ENCODE results near the gene VSIG10. TPM values are rescaled to one million over a fixed set of nuclear protein-coding genes. Genes with fewer than 3 reads are reported as not detected.

VSIG10 gene
- total RNA-seq, 1 donor from 2014 or later, result 51.7 TPM

DNA sequence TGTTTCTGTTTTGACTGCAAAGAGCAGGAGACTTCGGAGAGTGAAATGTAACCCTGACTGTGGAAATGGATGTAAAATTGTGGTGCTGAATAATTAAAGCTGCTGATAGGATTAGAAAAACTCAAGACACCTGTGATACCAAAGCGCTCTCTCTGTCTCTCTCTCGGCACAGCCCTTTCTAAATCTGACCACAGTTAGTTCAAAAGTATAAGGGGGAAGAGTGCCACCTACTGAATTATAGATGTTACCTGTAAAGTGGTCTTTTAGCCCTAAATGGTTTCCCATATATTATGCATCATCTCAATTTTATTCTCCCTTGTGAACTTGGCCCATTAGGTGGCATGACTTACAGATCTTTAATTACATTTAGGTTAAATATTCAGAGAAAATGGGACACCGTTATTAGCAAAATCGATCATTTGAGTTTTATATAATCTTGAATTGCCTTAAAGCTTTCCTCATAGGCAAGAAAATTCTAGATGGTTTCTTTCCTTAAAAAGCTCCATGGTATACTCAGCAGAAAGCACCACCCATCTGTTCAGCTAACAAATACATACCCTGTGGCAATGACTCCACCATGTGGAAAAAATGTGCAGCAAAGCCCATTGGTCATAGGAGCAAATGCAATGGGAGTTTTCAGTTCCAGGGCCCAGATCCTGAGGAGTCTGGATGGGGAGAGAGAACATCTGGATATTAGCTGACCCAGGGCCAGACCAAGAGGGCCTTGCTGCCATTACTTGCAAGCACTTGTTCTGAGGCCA lies 69.2 kb downstream of the VSIG10 start:
- H3K36me3 ChIP-seq, result peaks cover 100% of the 10 kb centered on the region
- ATAC-seq, result peak in 1 of 2 donors; percentile 59

DNA sequence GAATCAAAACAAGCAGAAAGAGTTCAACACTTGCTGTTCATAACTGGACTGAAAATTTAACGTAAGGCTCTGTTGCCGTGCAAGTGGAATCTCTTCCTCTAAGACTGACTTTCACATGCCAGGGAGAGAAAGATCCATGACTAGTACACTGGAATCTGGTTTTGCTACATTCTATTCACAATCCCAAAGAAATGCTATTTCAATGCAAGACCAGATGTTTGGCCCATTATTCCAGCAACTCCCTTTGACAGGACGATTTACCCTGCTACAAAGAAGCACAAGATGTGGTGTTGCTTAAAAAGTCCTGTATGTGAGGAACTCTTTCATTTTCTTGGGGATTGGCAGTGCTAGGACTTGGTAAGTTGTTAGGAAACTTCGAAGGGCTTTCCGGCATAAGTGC lies 69.9 kb downstream of the VSIG10 start:
- Histone ChIP-seq H3K27me3 (ENCODE audit: low read depth) (no peaks in the 10 kb centered on the region), H3K27ac (no peak overlapping the region), H3K4me3 (no peak overlapping the region), H3K9me3 (no peaks in the 10 kb centered on the region), H3K36me3 (peaks cover 100% of the 10 kb centered on the region), H3K4me1 (peaks cover 4% of the 10 kb centered on the region)
- intact Hi-C loops (cut with DNase I), result no loop called here
- TF ChIP-seq, protein P1, sequence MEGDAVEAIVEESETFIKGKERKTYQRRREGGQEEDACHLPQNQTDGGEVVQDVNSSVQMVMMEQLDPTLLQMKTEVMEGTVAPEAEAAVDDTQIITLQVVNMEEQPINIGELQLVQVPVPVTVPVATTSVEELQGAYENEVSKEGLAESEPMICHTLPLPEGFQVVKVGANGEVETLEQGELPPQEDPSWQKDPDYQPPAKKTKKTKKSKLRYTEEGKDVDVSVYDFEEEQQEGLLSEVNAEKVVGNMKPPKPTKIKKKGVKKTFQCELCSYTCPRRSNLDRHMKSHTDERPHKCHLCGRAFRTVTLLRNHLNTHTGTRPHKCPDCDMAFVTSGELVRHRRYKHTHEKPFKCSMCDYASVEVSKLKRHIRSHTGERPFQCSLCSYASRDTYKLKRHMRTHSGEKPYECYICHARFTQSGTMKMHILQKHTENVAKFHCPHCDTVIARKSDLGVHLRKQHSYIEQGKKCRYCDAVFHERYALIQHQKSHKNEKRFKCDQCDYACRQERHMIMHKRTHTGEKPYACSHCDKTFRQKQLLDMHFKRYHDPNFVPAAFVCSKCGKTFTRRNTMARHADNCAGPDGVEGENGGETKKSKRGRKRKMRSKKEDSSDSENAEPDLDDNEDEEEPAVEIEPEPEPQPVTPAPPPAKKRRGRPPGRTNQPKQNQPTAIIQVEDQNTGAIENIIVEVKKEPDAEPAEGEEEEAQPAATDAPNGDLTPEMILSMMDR (IDR thresholded peaks at IDR 0.05), result no peak
- no peak for ATAC-seq
- DNase-seq, result no peak

More for the DNA sequence above, 69.2 kb downstream of the VSIG10 start:
- Histone ChIP-seq H3K9me3 (no peaks in the 10 kb centered on the region), H3K27ac (no peak overlapping the region), H3K27me3 (ENCODE audit: low read depth) (no peaks in the 10 kb centered on the region), H3K4me3 (no peak overlapping the region), H3K4me1 (peaks cover 4% of the 10 kb centered on the region)
- no peak for DNase-seq
- intact Hi-C loops (cut with DNase I), result no loop called here
- TF ChIP-seq, protein P1 (IDR thresholded peaks at IDR 0.05), result peak; percentile 31

DNA sequence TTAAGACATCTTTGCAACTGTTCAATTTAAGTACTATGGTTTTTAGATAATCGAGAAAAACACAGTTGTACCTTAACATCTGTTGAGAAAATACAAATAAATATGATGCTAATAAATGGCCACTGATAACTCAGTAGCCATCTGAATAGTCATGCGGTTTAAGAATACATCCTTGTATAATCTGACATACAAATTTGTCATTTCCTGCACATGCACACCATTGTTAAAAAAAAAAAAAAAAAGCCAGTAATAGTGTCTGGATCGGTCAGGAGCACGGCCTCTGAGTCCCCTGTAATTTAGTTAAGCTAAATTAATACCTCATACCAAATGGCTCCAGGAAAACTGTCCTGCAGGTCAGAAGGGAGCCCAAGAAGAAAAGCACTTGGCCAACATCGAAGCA lies 70.5 kb downstream of the VSIG10 start:
- Histone ChIP-seq H3K9me3 (no peaks in the 10 kb centered on the region), H3K4me3 (no peak overlapping the region), H3K27me3 (ENCODE audit: low read depth) (no peaks in the 10 kb centered on the region), H3K27ac (no peak overlapping the region), H3K4me1 (peaks cover 4% of the 10 kb centered on the region), H3K36me3 (peaks cover 100% of the 10 kb centered on the region)
- no peak for DNase-seq
- TF ChIP-seq, protein P1 (IDR thresholded peaks at IDR 0.05), result no peak
- no peak for ATAC-seq
- intact Hi-C loops (cut with DNase I), result no loop called here

DNA sequence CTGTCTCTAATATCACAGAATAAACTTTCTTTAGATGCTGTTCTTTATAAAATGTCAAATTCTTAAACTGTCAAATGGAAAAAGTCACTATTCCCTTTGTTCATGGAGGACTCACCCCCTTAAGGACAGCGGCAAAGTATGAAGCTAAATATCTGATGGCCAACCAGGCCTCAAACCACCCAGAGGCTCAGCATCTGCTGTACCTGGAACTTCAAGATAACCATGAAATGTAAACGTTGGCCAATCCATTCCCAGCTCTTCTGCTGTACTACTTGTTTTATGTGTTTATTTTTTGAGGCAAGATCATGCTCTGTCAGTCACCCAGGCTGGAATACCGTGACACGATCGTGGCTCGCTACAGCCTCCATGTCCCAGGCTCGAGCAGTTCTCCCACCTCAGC lies 71.6 kb downstream of the VSIG10 start:
- intact Hi-C loops (cut with DNase I), result no loop called here

DNA sequence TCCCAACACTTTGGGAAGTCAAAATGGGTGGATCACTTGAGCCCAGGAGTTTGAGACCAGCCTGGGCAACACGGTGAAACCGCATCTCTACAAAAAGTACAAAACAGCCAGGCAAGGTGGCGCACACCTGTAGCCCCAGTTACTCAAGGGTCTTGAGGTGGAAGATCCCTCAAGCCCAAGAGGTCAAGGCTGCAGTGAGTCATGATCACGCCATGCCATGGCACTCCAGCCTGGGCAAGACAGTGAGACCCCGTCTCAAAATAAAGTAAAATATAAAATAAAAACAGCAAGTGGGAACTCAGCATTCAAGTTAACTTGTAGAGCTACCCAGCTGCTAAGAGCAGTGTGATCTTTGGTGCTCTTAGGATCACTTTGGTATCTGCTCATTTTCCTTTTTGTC lies 74.6 kb downstream of the VSIG10 start:
- H3K27ac ChIP-seq, result no peak overlapping the region
- intact Hi-C loops (cut with DNase I), result no loop called here
- TF ChIP-seq, protein P1 (IDR thresholded peaks at IDR 0.05), result no peak
- peaks cover 94% of the 10 kb centered on the region for H3K36me3 ChIP-seq
- H3K4me1 ChIP-seq, result no peaks in the 10 kb centered on the region
- no peak overlapping the region for H3K4me3 ChIP-seq
- ATAC-seq, result no peak
- no peaks in the 10 kb centered on the region for H3K27me3 ChIP-seq (ENCODE audit: low read depth)
- no peaks in the 10 kb centered on the region for H3K9me3 ChIP-seq
- DNase-seq, result no peak

More for the DNA sequence above, 71.6 kb downstream of the VSIG10 start:
- Histone ChIP-seq H3K4me1 (peaks cover 4% of the 10 kb centered on the region), H3K36me3 (peaks cover 99% of the 10 kb centered on the region), H3K27ac (no peak overlapping the region), H3K27me3 (ENCODE audit: low read depth) (no peaks in the 10 kb centered on the region), H3K4me3 (no peak overlapping the region), H3K9me3 (no peaks in the 10 kb centered on the region)
- TF ChIP-seq, protein P1 (IDR thresholded peaks at IDR 0.05), result no peak
- ATAC-seq, result no peak
- DNase-seq, result no peak
